Urinary bladder (tissue), 4 donors: ENCODE data around the gene SAMD5. TPM values are rescaled to one million over a fixed set of nuclear protein-coding genes. Genes with fewer than 3 reads are reported as not detected.

ENCODE experiments used
- DNase-seq: peaks from one replicate; pipeline ENCODE4 v3.0.0-alpha.2; 2015; ENCODE audit errors: extremely low spot score
- H3K27ac ChIP-seq: one replicate; pipeline ENCODE4 v1.5.1; 2013; ENCODE audit warnings: low read depth, mild to moderate bottlenecking, moderate library complexity
- H3K36me3 ChIP-seq: one replicate; pipeline ENCODE4 v1.6.1; 2013; ENCODE audit warnings: mild to moderate bottlenecking, moderate library complexity; ENCODE audit not compliant: insufficient read depth
- H3K4me1 ChIP-seq: one replicate; pipeline ENCODE4 v1.6.1; 2013; ENCODE audit warnings: mild to moderate bottlenecking, moderate library complexity; ENCODE audit not compliant: insufficient read depth
- H3K4me3 ChIP-seq: one replicate; pipeline ENCODE4 v1.5.1; 2013; ENCODE audit warnings: low read depth, low read length
- WGBS: extraction: QIAGEN DNeasy Blood & Tissue Kit; methylation state at CpG from one replicate; pipeline ENCODE4 v1.1.7; 2013; 5-methylcytosine and 5-hydroxymethylcytosine counted together
- polyA plus RNA-seq: library from polyadenylated mRNA; stranded (reverse); fragments of 200-250 nt; gene quantifications from one replicate; pipeline ENCODE4 v1.2.3, GENCODE V29; 2013
- total RNA-seq: library from RNA; depleted of rRNA; stranded (reverse); fragments of >200 nt; gene quantifications from one replicate; pipeline ENCODE4 v1.2.3, GENCODE V29; 2014
- donor health status: healthy with polysubstance abuse.
- donor health status: healthy.

The SAMD5 gene
- total RNA-seq (45.9 TPM), polyA plus RNA-seq (2.2 TPM)

GRCh38 chr6:147508042-147508865 lies at the start of gene SAMD5:
SAMD5 (plus strand) TSS chr6:147508690; CDS start chr6:147508929, 239 bp downstream.
- Histone ChIP-seq H3K36me3 (no peaks in the 10 kb centered on the region), H3K4me1 (no peaks in the 10 kb centered on the region), H3K27ac (no peak within 1 kb of the TSS), H3K4me3 (peak within 1 kb of the TSS; percentile 69)
- WGBS, result under 1% methylated on average over 90 of the region's 90 CpGs
- no peak for DNase-seq

- H3K27ac ChIP-seq, result no peak overlapping the region
- no peaks in the 10 kb centered on the region for H3K36me3 ChIP-seq
- H3K4me3 ChIP-seq, result no peak overlapping the region
- H3K4me1 ChIP-seq, result no peaks in the 10 kb centered on the region
- WGBS, result 77% methylated on average over 1 of the region's 1 CpG
- DNase-seq, result no peak
These were observed 48.7 kb upstream of the SAMD5 start for GRCh38 chr6:147459780-147460179.

GRCh38 chr6:147463651-147464050 lies 44.8 kb upstream of the SAMD5 start:
- Histone ChIP-seq H3K36me3 (no peaks in the 10 kb centered on the region), H3K4me1 (no peaks in the 10 kb centered on the region), H3K27ac (no peak overlapping the region), H3K4me3 (no peak overlapping the region)
- WGBS, result 56% methylated on average over 1 of the region's 1 CpG
- no peak for DNase-seq

- DNase-seq, result no peak
- Histone ChIP-seq H3K27ac (no peak overlapping the region), H3K4me3 (no peak overlapping the region), H3K36me3 (no peaks in the 10 kb centered on the region), H3K4me1 (no peaks in the 10 kb centered on the region)
- WGBS, result 70% methylated on average over 5 of the region's 5 CpGs
These were observed 41.1 kb upstream of the SAMD5 start for GRCh38 chr6:147467428-147467827.

- WGBS, result 59% methylated on average over 2 of the region's 2 CpGs
- Histone ChIP-seq H3K4me3 (no peak overlapping the region), H3K27ac (no peak overlapping the region), H3K36me3 (no peaks in the 10 kb centered on the region), H3K4me1 (no peaks in the 10 kb centered on the region)
- DNase-seq, result no peak
These were observed 40.6 kb upstream of the SAMD5 start for GRCh38 chr6:147467886-147468285.

GRCh38 chr6:147468634-147469033 lies 39.9 kb upstream of the SAMD5 start:
- H3K4me3 ChIP-seq, result no peak overlapping the region
- H3K36me3 ChIP-seq, result no peaks in the 10 kb centered on the region
- H3K4me1 ChIP-seq, result no peaks in the 10 kb centered on the region
- H3K27ac ChIP-seq, result no peak overlapping the region
- no peak for DNase-seq
- 79% methylated on average over 2 of the region's 2 CpGs for WGBS

GRCh38 chr6:147479857-147480256 lies 28.6 kb upstream of the SAMD5 start:
- DNase-seq, result no peak
- Histone ChIP-seq H3K4me3 (no peak overlapping the region), H3K36me3 (no peaks in the 10 kb centered on the region), H3K27ac (no peak overlapping the region), H3K4me1 (no peaks in the 10 kb centered on the region)
- WGBS, result 85% methylated on average over 2 of the region's 2 CpGs

- Histone ChIP-seq H3K27ac (no peak overlapping the region), H3K36me3 (no peaks in the 10 kb centered on the region), H3K4me1 (no peaks in the 10 kb centered on the region), H3K4me3 (no peak overlapping the region)
- no peak for DNase-seq
These were observed 21.8 kb upstream of the SAMD5 start for GRCh38 chr6:147486683-147487082.

GRCh38 chr6:147497472-147497871 lies 11.0 kb upstream of the SAMD5 start:
- H3K27ac ChIP-seq, result no peak overlapping the region
- no peaks in the 10 kb centered on the region for H3K36me3 ChIP-seq
- DNase-seq, result no peak
- no peaks in the 10 kb centered on the region for H3K4me1 ChIP-seq
- 96% methylated on average over 1 of the region's 1 CpG for WGBS
- H3K4me3 ChIP-seq, result no peak overlapping the region

GRCh38 chr6:147503587-147503986 lies 4.9 kb upstream of the SAMD5 start:
- DNase-seq, result no peak
- no peaks in the 10 kb centered on the region for H3K36me3 ChIP-seq
- no peak overlapping the region for H3K27ac ChIP-seq
- 76% methylated on average over 3 of the region's 3 CpGs for WGBS
- no peak overlapping the region for H3K4me3 ChIP-seq
- H3K4me1 ChIP-seq, result no peaks in the 10 kb centered on the region

GRCh38 chr6:147504848-147505247 lies 3.6 kb upstream of the SAMD5 start:
- Histone ChIP-seq H3K4me3 (no peak overlapping the region), H3K4me1 (no peaks in the 10 kb centered on the region), H3K27ac (no peak overlapping the region), H3K36me3 (no peaks in the 10 kb centered on the region)
- no peak for DNase-seq
- WGBS, result 95% methylated on average over 2 of the region's 2 CpGs

- Histone ChIP-seq H3K4me3 (peak overlapping the region; percentile 69), H3K4me1 (no peaks in the 10 kb centered on the region), H3K36me3 (no peaks in the 10 kb centered on the region), H3K27ac (no peak overlapping the region)
- under 1% methylated on average over 30 of the region's 30 CpGs for WGBS
- no peak for DNase-seq
These were observed 1.8 kb upstream of the SAMD5 start for GRCh38 chr6:147506704-147507114.

GRCh38 chr6:147507162-147508041 lies 1.1 kb upstream of the SAMD5 start:
- H3K27ac ChIP-seq, result no peak overlapping the region
- no peaks in the 10 kb centered on the region for H3K4me1 ChIP-seq
- H3K4me3 ChIP-seq, result peak overlapping the region; percentile 69
- 1% methylated on average over 52 of the region's 52 CpGs for WGBS
- DNase-seq, result no peak
- H3K36me3 ChIP-seq, result no peaks in the 10 kb centered on the region
